HG02884 (cell line): ENCODE data around the gene TRH.

ENCODE experiments used
- ATAC-seq: cut with Tn5 transposase; IDR thresholded peaks from one replicate; pipeline ENCODE4 v1.9.1; 2021; ENCODE audit warnings: mild to moderate bottlenecking, moderate library complexity; ENCODE audit not compliant: unreplicated experiment

Gene TRH

GRCh38 chr3:129974564-129974832 lies at the start of gene TRH:
TSS of gene TRH (plus strand) at chr3:129974720. CDS start at chr3:129975817, 1,097 bp downstream.
- no peak for ATAC-seq

- ATAC-seq: no peak
Measured at GRCh38 chr3:129927072-129927471, 47.4 kb upstream of the TRH start.

- no peak for ATAC-seq
Measured at GRCh38 chr3:129929383-129929782, 45.1 kb upstream of the TRH start.

- ATAC-seq: no peak
Measured at GRCh38 chr3:129933471-129933870, 41.0 kb upstream of the TRH start.

GRCh38 chr3:129934234-129935123 lies 40.0 kb upstream of the TRH start:
- no peak for ATAC-seq

GRCh38 chr3:129936757-129937156 lies 37.8 kb upstream of the TRH start:
- ATAC-seq: no peak

GRCh38 chr3:129937717-129938116 lies 36.8 kb upstream of the TRH start:
- ATAC-seq: no peak

- ATAC-seq: no peak
Measured at GRCh38 chr3:129938140-129938930, 36.2 kb upstream of the TRH start.

GRCh38 chr3:129940086-129940485 lies 34.4 kb upstream of the TRH start:
- no peak for ATAC-seq

GRCh38 chr3:129942296-129942695 lies 32.2 kb upstream of the TRH start:
- ATAC-seq: peak; percentile 81

- no peak for ATAC-seq
Measured at GRCh38 chr3:129943020-129943419, 31.5 kb upstream of the TRH start.

- no peak for ATAC-seq
Measured at GRCh38 chr3:129944709-129945108, 29.8 kb upstream of the TRH start.

GRCh38 chr3:129947538-129948240 lies 26.8 kb upstream of the TRH start:
- ATAC-seq: no peak

GRCh38 chr3:129950318-129951046 lies 24.0 kb upstream of the TRH start:
- no peak for ATAC-seq

- no peak for ATAC-seq
Measured at GRCh38 chr3:129952556-129953355, 21.8 kb upstream of the TRH start.

- no peak for ATAC-seq
Measured at GRCh38 chr3:129953621-129954020, 20.9 kb upstream of the TRH start.

- no peak for ATAC-seq
Measured at GRCh38 chr3:129954514-129954913, 20.0 kb upstream of the TRH start.

- ATAC-seq: no peak
Measured at GRCh38 chr3:129956936-129957335, 17.6 kb upstream of the TRH start.

GRCh38 chr3:129958755-129959154 lies 15.8 kb upstream of the TRH start:
- no peak for ATAC-seq

- no peak for ATAC-seq
Measured at GRCh38 chr3:129961141-129961541, 13.4 kb upstream of the TRH start.
